Bronchial epithelial cell (primary cell): Measurements from ENCODE around the gene ETNPPL. TPM values are rescaled to one million over a fixed set of nuclear protein-coding genes. Genes with fewer than 3 reads are reported as not detected.
"Not testable (repeated sequence)": the region's sequence is repeated elsewhere in the genome, so short reads cannot be mapped to it uniquely, and the experiment has no call there.

Experiments used
- DNase-seq: peaks from one replicate; pipeline ENCODE4 v3.0.0-alpha.2; 2010; ENCODE audit warnings: low read depth
- FAIRE-seq: peaks from 2 replicates; lab custom pipeline; 2011; peaks lifted over from hg19 to GRCh38; lab: Jason Lieb, UNC
- H3K27me3 ChIP-seq: 2 replicates; pipeline ENCODE4 v1.5.1; 2011; ENCODE audit warnings: low read length; ENCODE audit not compliant: control insufficient read depth, insufficient read depth
- H3K36me3 ChIP-seq: 2 replicates; pipeline ENCODE4 v1.5.1; 2011; ENCODE audit warnings: low read length; ENCODE audit not compliant: control insufficient read depth, insufficient read depth
- H3K4me3 ChIP-seq: 2 replicates; pipeline ENCODE4 v1.5.1; 2011; ENCODE audit warnings: mild to moderate bottlenecking, low read depth, low read length, control low read depth
- total RNA-seq: library from RNA; depleted of rRNA; stranded (reverse); fragments of >200 nt; gene quantifications from 2 replicates; pipeline ENCODE4 v1.2.1, GENCODE V29; 2014
- TF ChIP-seq, protein P1 (sequence below): IDR thresholded peaks from 2 replicates; pipeline ENCODE4 v1.5.1; 2011; ENCODE audit warnings: mild to moderate bottlenecking, moderate library complexity, low read length, control low read depth, inconsistent platforms; ENCODE audit not compliant: insufficient read depth, severe bottlenecking

The ETNPPL gene
- total RNA-seq, 1 donor from 2014 or later, result not detected

DNA sequence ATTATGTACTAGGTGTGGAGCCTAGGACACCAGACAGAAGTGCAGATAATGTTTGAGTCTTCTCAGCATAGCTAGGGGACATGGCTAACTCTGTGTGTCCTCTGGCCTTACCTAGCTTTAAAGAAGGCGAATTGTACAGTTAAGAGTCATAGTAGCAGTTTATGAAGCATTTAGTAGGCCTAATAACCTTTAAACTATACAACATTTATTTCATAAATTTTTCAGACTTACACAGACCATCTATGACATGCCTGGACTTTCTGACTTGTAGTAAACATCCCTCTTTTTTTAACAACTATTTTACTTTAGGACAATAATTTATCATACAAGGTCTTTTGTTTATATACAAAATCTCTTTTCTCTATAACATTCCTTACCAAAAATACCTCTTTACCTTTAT lies 37.4 kb downstream of the ETNPPL start:
- no peak for FAIRE-seq
- TF ChIP-seq, protein P1, sequence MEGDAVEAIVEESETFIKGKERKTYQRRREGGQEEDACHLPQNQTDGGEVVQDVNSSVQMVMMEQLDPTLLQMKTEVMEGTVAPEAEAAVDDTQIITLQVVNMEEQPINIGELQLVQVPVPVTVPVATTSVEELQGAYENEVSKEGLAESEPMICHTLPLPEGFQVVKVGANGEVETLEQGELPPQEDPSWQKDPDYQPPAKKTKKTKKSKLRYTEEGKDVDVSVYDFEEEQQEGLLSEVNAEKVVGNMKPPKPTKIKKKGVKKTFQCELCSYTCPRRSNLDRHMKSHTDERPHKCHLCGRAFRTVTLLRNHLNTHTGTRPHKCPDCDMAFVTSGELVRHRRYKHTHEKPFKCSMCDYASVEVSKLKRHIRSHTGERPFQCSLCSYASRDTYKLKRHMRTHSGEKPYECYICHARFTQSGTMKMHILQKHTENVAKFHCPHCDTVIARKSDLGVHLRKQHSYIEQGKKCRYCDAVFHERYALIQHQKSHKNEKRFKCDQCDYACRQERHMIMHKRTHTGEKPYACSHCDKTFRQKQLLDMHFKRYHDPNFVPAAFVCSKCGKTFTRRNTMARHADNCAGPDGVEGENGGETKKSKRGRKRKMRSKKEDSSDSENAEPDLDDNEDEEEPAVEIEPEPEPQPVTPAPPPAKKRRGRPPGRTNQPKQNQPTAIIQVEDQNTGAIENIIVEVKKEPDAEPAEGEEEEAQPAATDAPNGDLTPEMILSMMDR, result no peak
- no peak for DNase-seq

DNA sequence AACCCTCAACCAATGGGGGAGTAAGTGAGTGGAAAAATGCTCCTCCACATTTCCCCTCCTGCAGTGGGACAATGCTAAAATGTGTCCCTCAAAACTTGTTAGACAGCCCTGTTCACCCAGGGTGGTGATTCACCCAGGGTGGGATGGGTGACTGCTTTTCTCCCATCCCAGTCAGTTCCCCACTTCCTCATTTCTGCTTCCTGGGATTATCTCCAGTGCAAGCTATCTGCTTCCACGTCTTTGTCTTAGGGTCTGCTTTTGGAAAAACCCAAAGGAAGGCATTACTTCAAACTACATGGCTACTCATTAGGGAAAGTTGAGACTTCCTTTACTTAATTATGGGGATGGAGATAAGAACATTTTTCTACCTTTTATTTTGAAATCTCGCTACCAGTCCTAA lies 45.5 kb downstream of the ETNPPL start:
- H3K27me3 ChIP-seq, result no peaks in the 10 kb centered on the region
- DNase-seq (peak; percentile 2), FAIRE-seq (no peak)
- H3K4me3 ChIP-seq, result no peak overlapping the region
- TF ChIP-seq, protein P1, result no peak
- H3K36me3 ChIP-seq, result no peaks in the 10 kb centered on the region

More for the DNA sequence above, 37.4 kb downstream of the ETNPPL start:
- Histone ChIP-seq H3K36me3 (no peaks in the 10 kb centered on the region), H3K27me3 (no peaks in the 10 kb centered on the region), H3K4me3 (no peak overlapping the region)

DNA sequence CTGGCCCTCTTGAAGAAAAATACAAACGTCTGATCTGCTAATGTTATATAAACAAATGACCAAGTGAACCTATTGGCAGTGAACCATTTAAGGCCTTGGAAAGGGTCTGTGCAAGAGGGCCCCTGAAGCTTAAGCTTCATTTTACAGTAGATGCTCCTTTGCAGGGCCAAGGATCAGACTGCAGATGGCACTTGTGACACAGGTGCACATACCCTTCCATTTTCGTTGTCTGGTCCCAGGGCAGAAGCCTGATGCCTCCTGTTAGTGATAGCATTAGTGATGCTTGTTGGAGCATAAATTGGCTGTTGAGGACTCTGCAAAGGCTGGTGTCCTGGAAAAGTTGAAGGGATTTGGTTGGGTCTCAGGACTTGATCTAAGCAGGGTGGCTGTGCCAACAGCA lies 46.5 kb downstream of the ETNPPL start:
- FAIRE-seq (no peak), DNase-seq (no peak)
- Histone ChIP-seq H3K4me3 (no peak overlapping the region), H3K27me3 (no peaks in the 10 kb centered on the region), H3K36me3 (no peaks in the 10 kb centered on the region)
- TF ChIP-seq, protein P1, result no peak

- FAIRE-seq (no peak), DNase-seq (no peak)
- TF ChIP-seq, protein P1, result no peak
- Histone ChIP-seq H3K36me3 (no peaks in the 10 kb centered on the region), H3K4me3 (no peak overlapping the region), H3K27me3 (no peaks in the 10 kb centered on the region)
These were observed 48.0 kb downstream of the ETNPPL start for GRCh38 chr4:108714880-108715279.

DNA sequence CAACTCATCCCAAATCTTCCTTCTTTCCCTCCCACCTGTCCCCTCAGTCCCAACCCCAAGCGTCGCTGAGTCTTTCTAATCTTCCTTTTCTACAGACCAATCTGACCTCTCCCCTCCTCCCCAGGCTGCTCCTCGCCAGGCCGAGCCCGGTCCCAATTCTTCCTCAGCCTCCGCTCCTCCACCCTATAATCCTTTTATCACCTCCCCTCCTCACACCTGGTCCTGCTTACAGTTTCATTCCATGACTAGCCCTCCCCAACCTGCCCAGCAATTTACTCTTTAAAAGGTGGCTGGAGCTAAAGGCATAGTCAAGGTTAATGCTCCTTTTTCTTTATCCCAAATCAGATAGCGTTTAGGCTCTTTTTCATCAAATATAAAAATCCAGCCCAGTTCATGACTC lies 52.3 kb downstream of the ETNPPL start:
- not testable (repeated sequence) for FAIRE-seq, DNase-seq, H3K27me3 ChIP-seq, H3K4me3 ChIP-seq, H3K36me3 ChIP-seq

- Histone ChIP-seq H3K36me3 (no peaks in the 10 kb centered on the region), H3K4me3 (no peak overlapping the region), H3K27me3 (no peaks in the 10 kb centered on the region)
- FAIRE-seq (no peak), DNase-seq (no peak)
- TF ChIP-seq, protein P1, result no peak
These were observed 53.1 kb downstream of the ETNPPL start for GRCh38 chr4:108709722-108710121.
